Cardiac fibroblast (primary cell): ENCODE results near the gene OGFOD3.

Experiments
- DNase-seq, 2 donors: peaks; one replicate each; pipeline versions ENCODE4 v3.0.0 to v3.0.0-alpha.2; 2010; ENCODE audit warnings: low read depth in 2 of 2
- H3K4me3 ChIP-seq, 2 donors: replicated peaks in 1 of 2; 1 replicate in 1 of 2; 2 replicates in 1 of 2; pipeline ENCODE4 v1.5.1; 2011; ENCODE audit warnings: low read depth in 2 of 2, low read length in 2 of 2, mild to moderate bottlenecking in 2 of 2, moderate library complexity in 1 of 2
- TF ChIP-seq, protein P1 (sequence below): IDR thresholded peaks from one replicate; pipeline ENCODE4 v1.5.1; 2011; ENCODE audit warnings: low read depth, mild to moderate bottlenecking, low read length, inconsistent platforms

The OGFOD3 gene

GRCh38 chr17:82386881-82387704 lies 31.3 kb downstream of the OGFOD3 start:
- no peak overlapping the region for H3K4me3 ChIP-seq
- DNase-seq = no peak
- TF ChIP-seq, protein P1, sequence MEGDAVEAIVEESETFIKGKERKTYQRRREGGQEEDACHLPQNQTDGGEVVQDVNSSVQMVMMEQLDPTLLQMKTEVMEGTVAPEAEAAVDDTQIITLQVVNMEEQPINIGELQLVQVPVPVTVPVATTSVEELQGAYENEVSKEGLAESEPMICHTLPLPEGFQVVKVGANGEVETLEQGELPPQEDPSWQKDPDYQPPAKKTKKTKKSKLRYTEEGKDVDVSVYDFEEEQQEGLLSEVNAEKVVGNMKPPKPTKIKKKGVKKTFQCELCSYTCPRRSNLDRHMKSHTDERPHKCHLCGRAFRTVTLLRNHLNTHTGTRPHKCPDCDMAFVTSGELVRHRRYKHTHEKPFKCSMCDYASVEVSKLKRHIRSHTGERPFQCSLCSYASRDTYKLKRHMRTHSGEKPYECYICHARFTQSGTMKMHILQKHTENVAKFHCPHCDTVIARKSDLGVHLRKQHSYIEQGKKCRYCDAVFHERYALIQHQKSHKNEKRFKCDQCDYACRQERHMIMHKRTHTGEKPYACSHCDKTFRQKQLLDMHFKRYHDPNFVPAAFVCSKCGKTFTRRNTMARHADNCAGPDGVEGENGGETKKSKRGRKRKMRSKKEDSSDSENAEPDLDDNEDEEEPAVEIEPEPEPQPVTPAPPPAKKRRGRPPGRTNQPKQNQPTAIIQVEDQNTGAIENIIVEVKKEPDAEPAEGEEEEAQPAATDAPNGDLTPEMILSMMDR = no peak

GRCh38 chr17:82386255-82386831 lies 32.0 kb downstream of the OGFOD3 start:
- H3K4me3 ChIP-seq = no peak overlapping the region
- TF ChIP-seq, protein P1 = no peak
- DNase-seq = no peak

GRCh38 chr17:82385559-82386254 lies 32.7 kb downstream of the OGFOD3 start:
- no peak for DNase-seq
- H3K4me3 ChIP-seq = no peak overlapping the region
- TF ChIP-seq, protein P1 = no peak

- H3K4me3 ChIP-seq = no peak overlapping the region
- DNase-seq = peak in 1 of 2 donors; percentile 27
- TF ChIP-seq, protein P1 = no peak
Measured at GRCh38 chr17:82384730-82385481, 33.5 kb downstream of the OGFOD3 start.

DNA sequence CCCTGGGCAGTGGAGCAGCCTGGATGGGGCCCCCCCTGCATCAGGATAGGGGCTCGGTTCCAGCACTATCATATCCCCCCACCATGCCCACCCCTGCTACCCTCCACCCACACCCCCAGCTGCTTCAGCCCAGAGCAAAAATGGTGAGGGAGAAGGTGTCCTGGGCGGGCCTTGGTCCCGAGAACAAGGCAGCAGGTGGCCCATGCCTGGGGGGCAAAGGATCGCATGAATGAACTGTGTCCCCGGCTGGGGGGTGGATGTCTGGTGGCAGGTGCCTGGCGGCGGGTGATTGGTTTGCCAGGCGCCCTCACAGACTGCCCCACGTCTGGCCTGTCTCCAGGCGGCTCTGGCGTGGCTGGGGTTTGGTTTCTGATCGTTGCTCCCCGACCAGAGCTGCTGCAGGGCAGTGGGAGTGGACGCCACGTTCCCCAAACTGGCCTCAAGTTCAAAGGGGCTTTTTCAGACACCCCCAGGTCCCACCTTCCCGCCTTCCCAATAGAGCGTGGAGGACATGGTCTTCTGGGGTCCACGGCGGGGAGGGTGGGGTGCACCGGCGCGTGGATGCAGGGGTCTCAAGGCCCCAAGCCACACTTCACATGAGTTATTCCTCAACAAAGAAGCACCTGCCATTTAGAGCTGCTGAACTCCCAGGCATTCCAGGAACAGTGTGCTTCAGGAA lies 34.2 kb downstream of the OGFOD3 start:
- no peak overlapping the region for H3K4me3 ChIP-seq
- DNase-seq = no peak
- TF ChIP-seq, protein P1 = no peak

- TF ChIP-seq, protein P1 = no peak
- H3K4me3 ChIP-seq = no peak overlapping the region
- DNase-seq = no peak
Measured at GRCh38 chr17:82383411-82383810, 35.0 kb downstream of the OGFOD3 start.
